Mucosa of descending colon (tissue), 3 donors: ENCODE measurements around the gene SLC39A9. TPM values are rescaled to one million over a fixed set of nuclear protein-coding genes. Genes with fewer than 3 reads are reported as not detected.
A peak's percentile ranks its signal among the peaks of the same experiment; 100 is the strongest.

ENCODE experiments used
- ATAC-seq: fragments of 200-7000 bp; cut with Tn5 transposase; one replicate; pipeline ENCODE4 v1.9.1; 2020; ENCODE audit warnings: mild to moderate bottlenecking, moderate library complexity
- DNase-seq, 3 donors: peaks; one replicate each; pipeline ENCODE4 v3.0.0-alpha.2; 2020
- H3K36me3 ChIP-seq: fragments of 200-600 bp; one replicate; pipeline ENCODE4 v1.8.0; 2021; ENCODE audit warnings: low read depth, mild to moderate bottlenecking
- H3K4me1 ChIP-seq: fragments of 200-600 bp; one replicate; pipeline ENCODE4 v1.8.0; 2021; ENCODE audit warnings: low read depth, mild to moderate bottlenecking
- H3K4me3 ChIP-seq: fragments of 200-600 bp; one replicate; pipeline ENCODE4 v1.8.0; 2021; ENCODE audit warnings: mild to moderate bottlenecking
- H3K9me3 ChIP-seq: fragments of 200-600 bp; one replicate; pipeline ENCODE4 v1.8.0; 2021; ENCODE audit warnings: mild to moderate bottlenecking
- intact Hi-C, 2 donors: fragments of 100-400 bp; cut with DNase I in 1 of 2; cut with micrococcal nuclease in 1 of 2; formaldehyde crosslinking; loops; one replicate each; pipeline versions ENCODE4 v1.11.0 to v1.11.1; 2022; cut with DNase I, micrococcal nuclease
- total RNA-seq, 3 donors: library from RNA; stranded (reverse); fragmentation: NEBNext Ultra II Directional in 2 of 3; extraction: Animal tissue kit (Norgen Biotek cat#: 25700) in 2 of 3; gene quantifications; one replicate each; pipeline versions ENCODE4 v1.2.1 to v1.2.4, GENCODE V29; 2021 to 2023
- TF ChIP-seq, protein P1 (sequence below): fragments of 200-600 bp; IDR thresholded peaks from one replicate; pipeline ENCODE4 v1.8.0; 2022; ENCODE audit warnings: antibody characterized with exemption, mild to moderate bottlenecking
- donor health status: DM: no; HTN: no; CAD: no; lungs with moderate emphysema.
- donor health status: DM: no; HTN: no; CAD: no.
- donor health status: DM: no; HTN: yes; CAD: no.

SLC39A9 gene
- total RNA-seq, 3 donors from 2014 or later, result 52.5 to 82.9 (median 78.5) TPM

DNA sequence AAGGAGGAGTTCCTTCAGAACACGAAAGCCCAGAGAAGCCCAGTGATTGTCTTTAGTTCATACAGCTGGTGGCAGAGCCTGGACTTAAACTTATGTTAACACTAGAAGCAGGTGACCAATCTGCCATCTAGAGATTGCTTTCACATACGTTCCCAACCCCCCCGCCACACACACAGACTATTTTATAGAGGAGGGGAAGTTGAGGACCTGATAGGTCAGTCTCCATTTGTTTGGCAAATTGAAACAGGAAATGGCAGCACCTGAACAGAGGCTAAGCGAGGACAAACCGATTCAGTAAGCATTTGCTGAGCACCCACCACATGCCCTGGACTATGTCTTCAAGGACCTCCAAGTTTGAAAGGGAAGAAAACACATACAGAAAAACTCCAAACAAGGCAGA is 81.2 kb downstream of the SLC39A9 start:
- intact Hi-C loops, result no loop called here

GRCh38 chr14:69480136-69480535 is 81.6 kb downstream of the SLC39A9 start:
- ATAC-seq (no peak), DNase-seq (no peak)
- intact Hi-C loops, result no loop called here
- Histone ChIP-seq H3K4me1 (peaks cover 12% of the 10 kb centered on the region), H3K4me3 (no peak overlapping the region), H3K36me3 (no peaks in the 10 kb centered on the region), H3K9me3 (no peaks in the 10 kb centered on the region)
- TF ChIP-seq, protein P1, sequence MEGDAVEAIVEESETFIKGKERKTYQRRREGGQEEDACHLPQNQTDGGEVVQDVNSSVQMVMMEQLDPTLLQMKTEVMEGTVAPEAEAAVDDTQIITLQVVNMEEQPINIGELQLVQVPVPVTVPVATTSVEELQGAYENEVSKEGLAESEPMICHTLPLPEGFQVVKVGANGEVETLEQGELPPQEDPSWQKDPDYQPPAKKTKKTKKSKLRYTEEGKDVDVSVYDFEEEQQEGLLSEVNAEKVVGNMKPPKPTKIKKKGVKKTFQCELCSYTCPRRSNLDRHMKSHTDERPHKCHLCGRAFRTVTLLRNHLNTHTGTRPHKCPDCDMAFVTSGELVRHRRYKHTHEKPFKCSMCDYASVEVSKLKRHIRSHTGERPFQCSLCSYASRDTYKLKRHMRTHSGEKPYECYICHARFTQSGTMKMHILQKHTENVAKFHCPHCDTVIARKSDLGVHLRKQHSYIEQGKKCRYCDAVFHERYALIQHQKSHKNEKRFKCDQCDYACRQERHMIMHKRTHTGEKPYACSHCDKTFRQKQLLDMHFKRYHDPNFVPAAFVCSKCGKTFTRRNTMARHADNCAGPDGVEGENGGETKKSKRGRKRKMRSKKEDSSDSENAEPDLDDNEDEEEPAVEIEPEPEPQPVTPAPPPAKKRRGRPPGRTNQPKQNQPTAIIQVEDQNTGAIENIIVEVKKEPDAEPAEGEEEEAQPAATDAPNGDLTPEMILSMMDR, result no peak

More for the DNA sequence above, 81.2 kb downstream of the SLC39A9 start:
- DNase-seq (no peak), ATAC-seq (no peak)
- H3K36me3 ChIP-seq, result no peaks in the 10 kb centered on the region
- peaks cover 8% of the 10 kb centered on the region for H3K4me1 ChIP-seq
- H3K9me3 ChIP-seq, result no peaks in the 10 kb centered on the region
- no peak overlapping the region for H3K4me3 ChIP-seq
- TF ChIP-seq, protein P1, result no peak

DNA sequence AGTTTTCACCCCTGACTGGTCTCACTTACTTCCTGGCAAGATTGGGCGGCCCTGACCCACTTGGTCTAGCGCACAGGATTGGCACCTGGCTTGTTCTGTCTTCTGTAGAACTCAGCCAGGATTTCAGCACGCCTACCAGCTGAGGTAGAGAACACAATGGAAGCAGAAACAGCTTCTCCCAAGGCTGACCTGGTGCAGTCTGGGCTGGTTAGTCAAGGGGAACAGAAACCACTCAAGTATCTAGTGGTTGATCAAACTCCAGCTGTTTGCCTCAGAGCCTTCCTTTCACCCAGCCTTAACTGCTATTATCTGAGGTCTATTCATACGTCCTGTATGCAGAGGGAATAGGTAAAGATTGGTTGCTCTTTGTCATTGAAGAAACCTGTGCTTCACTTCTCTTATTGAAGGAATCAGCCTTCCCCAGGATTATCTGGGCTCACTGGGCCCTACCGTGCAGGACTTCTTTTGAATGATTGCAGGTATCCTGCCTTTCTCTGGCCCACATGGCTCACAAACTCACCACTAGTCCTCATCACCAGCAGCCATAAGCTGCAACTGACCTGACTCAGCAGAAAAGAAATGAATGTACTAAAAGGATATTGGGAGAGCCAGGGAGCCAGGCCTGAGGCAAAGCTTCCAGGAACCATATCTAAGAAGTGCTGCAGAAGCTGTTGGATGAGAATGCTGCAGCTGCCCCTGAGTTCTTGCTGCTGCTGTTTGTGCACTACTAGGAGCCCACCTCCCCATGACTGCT is 83.5 kb downstream of the SLC39A9 start:
- TF ChIP-seq, protein P1, result no peak
- H3K4me1 ChIP-seq, result peaks cover 12% of the 10 kb centered on the region
- no peaks in the 10 kb centered on the region for H3K9me3 ChIP-seq
- peak in 1 of 3 donors; percentile 6 for DNase-seq
- intact Hi-C loops, result no loop called here
- ATAC-seq, result no peak
- H3K36me3 ChIP-seq, result no peaks in the 10 kb centered on the region
- H3K4me3 ChIP-seq, result no peak overlapping the region

DNA sequence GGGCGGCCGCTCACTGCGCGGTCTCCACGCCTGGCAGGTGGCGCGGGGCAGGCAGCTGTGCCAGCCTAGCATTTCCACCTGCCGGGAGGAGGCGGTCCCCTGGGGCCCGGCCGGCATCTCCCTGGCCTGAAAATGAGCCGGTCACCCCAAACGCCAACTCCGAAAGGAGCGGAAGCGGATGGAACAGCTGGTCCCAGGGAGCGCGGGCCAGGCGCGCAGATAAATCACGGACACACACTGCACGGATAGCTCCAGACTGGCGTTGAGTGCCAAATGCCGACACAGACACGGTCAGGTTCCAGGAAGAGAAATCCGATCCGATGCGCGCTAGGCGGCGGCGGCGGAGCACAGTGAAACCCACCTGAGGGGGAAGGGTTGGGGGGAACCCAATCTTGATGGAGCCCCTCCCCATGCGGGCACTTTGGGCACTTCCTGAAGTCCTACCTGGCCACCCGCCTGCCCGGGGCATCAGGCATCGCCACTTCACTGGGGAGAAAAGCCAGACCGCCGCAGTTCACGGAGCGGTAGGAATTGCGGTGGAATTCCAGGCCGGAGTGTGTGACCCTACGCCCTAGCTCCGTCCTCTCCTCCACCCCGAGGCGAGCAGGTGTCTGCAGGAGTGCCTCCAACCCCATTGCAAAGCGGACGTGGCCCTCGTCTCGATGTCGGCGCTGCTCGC is 85.4 kb downstream of the SLC39A9 start:
- H3K4me3 ChIP-seq, result no peak overlapping the region
- ATAC-seq (peak; percentile 42), DNase-seq (peak in 1 of 3 donors; percentile 7)
- H3K4me1 ChIP-seq, result peaks cover 12% of the 10 kb centered on the region
- H3K36me3 ChIP-seq, result no peaks in the 10 kb centered on the region
- TF ChIP-seq, protein P1, result no peak
- intact Hi-C loops, result no loop called here
- H3K9me3 ChIP-seq, result no peaks in the 10 kb centered on the region

DNA sequence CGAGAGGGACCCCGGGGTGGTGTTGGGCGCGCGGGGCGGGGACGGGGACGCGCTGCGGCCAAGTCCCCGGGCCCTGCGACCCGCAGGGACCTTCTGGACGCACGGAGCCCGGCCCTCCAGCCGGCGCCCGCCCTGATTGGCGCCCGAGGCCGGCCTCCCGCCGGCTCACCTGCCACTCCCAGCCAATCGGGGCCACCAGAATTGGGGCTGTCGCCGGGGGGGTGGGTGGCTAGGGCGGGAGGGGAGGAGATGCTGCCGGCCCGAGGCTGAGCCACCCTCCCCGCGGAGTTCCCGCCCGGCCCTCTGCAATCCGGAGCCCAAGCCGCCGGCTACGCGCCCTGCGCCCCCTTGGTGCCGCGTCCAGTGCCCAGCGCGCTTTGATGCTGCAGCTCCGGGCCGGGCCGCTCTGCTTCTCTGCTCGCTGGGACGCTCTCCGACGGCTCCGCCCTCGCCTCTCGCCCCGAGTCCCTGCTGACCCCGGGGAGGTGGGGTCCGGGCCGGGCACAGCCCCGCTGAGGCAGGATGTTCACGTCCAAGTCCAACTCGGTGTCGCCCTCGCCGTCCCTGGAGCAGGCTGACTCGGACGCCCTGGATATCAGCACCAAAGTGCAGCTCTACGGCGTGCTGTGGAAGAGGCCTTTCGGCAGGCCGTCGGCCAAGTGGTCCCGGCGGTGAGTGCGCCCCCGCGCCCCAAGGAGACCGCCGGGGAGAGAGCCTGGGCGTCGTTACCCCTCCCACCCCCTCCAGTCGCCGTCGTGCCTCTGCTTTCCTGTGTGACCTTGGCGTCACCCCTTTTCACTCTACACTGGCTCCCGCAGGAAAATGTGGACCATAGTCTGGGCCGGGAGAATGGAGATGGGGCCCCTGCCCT is 86.2 kb downstream of the SLC39A9 start, which contains the start of gene PLEKHD1:
Gene PLEKHD1, plus strand, starts transcription at position 285 of the 871 bp plus-strand sequence. Its CDS starts 238 bp downstream, at position 523.
- DNase-seq (no peak), ATAC-seq (peak; percentile 62)
- Histone ChIP-seq H3K36me3 (no peaks in the 10 kb centered on the region), H3K4me1 (peaks cover 12% of the 10 kb centered on the region), H3K9me3 (no peaks in the 10 kb centered on the region), H3K4me3 (no peak within 1 kb of the TSS)
- TF ChIP-seq, protein P1, result no peak
- intact Hi-C loops, result no loop called here
